GM21786 (cell line): Measurements from ENCODE around the gene TET2.
A peak's percentile ranks its signal among the peaks of the same experiment; 100 is the strongest.

Experiments
- ATAC-seq: cut with Tn5 transposase; IDR thresholded peaks from one replicate; pipeline ENCODE4 v1.9.1; 2021; ENCODE audit not compliant: unreplicated experiment

Gene TET2

DNA sequence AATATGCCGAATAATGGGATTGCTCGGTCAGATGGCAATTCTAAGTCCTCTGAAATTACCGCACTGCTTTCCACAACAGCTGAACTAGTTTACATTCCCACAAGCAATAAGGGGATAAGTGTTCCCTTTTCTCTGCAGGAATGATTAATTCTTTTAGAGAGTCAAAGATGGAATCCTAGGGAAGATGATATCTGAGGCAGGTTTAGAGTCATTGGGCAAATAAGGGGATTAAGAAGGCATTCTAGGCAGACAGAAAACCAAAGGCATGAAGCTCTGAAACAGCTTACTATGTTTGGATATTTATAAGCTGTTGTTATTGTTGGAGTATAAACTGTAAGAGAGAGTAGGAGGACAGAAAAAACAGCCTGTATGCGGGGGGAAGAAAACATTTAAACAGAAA is 85.7 kb downstream of the TET2 start:
- ATAC-seq: no peak

- no peak for ATAC-seq
These were observed 87.9 kb downstream of the TET2 start for GRCh38 chr4:105234582-105234981.

GRCh38 chr4:105236202-105236915 is 89.7 kb downstream of the TET2 start:
- peak; percentile 90 for ATAC-seq

GRCh38 chr4:105236916-105237311 is 90.2 kb downstream of the TET2 start:
- ATAC-seq: peak; percentile 30

GRCh38 chr4:105240037-105240436 is 93.4 kb downstream of the TET2 start:
- no peak for ATAC-seq

DNA sequence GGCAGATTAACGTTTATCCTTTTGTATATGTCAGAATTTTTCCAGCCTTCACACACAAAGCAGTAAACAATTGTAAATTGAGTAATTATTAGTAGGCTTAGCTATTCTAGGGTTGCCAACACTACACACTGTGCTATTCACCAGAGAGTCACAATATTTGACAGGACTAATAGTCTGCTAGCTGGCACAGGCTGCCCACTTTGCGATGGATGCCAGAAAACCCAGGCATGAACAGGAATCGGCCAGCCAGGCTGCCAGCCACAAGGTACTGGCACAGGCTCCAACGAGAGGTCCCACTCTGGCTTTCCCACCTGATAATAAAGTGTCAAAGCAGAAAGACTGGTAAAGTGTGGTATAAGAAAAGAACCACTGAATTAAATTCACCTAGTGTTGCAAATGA is 94.8 kb downstream of the TET2 start:
- ATAC-seq: no peak

GRCh38 chr4:105243446-105243845 is 96.8 kb downstream of the TET2 start:
- ATAC-seq: no peak

DNA sequence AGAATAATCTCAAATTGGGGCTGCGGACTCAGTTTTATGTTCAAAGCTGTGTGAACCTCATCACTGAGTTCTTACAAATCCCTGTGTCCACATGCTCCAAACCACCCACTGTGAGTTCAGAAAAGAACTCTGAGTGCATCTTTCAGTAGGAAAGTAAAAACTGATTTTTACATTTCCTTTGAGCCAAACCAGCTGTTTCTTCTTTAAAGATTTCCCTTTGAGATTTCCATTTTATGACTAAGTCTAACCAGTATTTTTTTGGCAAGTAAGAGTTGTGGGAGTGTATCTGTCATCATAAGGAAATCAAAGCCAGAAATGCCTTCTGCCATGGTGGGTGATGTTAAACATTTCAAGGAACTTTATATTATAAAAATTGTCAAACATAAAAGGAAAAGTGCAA is 100.0 kb downstream of the TET2 start:
- no peak for ATAC-seq

DNA sequence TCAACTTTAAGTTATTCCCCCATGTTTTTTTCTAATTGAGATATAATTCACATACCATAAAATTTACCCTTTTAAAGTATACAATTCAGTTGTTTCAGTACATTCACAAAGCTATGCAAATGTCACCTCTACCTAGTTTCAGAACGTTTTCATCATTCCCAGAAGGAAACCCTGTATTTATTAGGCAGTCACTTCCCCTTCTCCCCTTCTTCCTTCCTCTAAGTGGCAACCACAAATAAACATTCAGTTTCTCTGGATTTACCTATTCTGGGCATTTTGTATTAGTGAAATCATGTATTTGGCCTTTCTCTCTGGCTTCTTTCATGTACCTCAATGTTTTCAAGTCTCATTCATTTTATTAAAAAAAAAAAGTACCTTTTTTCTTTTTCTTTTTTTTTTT is 101.9 kb downstream of the TET2 start:
- no peak for ATAC-seq

GRCh38 chr4:105257817-105258495 is 111.3 kb downstream of the TET2 start:
- no peak for ATAC-seq

DNA sequence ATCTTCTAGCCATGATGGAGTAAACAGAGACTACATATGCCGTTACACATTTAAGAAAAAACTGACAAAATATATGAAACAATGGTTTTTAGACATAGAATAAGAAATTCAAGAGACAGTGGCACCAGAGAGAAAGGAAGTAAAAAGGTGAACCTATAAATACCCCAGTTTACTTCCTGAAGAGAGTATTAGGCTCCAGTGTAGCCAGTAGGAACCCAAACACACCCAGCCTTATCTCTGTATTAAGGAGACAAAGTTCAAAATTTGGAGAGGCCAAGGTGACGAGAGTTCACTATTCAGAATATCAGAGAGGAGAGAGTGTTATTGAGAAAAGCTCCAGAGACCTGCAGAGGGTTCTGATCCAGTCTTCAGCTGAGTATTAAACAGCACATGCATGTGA is 119.0 kb downstream of the TET2 start:
- no peak for ATAC-seq

- ATAC-seq: no peak
These were observed 120.6 kb downstream of the TET2 start for GRCh38 chr4:105267280-105267679.

DNA sequence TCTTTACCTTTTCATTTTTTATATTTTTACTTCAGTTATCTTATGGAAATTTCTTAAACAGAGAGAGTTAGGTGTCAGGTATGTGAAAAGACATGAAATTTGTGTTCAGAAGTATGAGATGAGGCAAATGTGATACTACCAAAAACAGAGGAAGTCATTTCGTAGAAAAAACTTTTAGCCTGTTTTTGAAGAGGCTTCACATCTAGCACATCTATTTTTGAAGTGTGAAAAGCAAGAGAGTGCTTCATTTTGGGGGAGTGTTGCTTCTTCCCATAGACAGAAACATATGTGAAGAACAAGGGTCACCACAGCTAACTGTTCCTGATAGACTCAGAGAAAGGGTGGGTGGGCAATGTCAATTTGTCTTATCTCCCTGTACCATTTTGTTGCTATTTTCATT is 125.3 kb downstream of the TET2 start:
- ATAC-seq: no peak

GRCh38 chr4:105273230-105273629 is 126.6 kb downstream of the TET2 start:
- ATAC-seq: no peak

DNA sequence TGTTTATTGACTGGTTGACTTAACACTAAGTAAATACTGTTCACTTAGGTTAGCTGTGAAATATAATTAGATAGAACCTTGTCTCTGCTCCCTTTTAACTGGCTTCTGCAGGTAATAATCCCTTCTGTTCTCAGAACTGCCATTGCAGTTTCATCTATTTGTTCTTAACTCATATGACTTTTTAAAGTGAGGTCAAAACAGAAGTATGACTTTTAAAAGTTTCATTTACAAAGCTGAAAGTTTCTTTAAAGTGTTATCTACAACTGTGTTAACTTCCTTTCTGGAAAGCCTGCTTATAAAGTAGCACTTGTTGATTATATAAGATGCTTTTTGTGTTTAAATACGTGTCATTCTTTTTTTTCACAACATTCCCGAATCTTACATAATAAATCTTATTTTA is 127.4 kb downstream of the TET2 start:
- peak; percentile 48 for ATAC-seq

GRCh38 chr4:105274504-105274903 is 127.8 kb downstream of the TET2 start:
- ATAC-seq: no peak

- no peak for ATAC-seq
These were observed 129.9 kb downstream of the TET2 start for GRCh38 chr4:105276361-105277104.

DNA sequence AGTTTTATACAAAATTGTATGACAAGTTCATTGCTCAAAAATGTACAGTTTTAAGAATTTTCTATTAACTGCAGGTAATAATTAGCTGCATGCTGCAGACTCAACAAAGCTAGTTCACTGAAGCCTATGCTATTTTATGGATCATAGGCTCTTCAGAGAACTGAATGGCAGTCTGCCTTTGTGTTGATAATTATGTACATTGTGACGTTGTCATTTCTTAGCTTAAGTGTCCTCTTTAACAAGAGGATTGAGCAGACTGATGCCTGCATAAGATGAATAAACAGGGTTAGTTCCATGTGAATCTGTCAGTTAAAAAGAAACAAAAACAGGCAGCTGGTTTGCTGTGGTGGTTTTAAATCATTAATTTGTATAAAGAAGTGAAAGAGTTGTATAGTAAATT is 131.0 kb downstream of the TET2 start:
- ATAC-seq: no peak

GRCh38 chr4:105279314-105279713 is 132.6 kb downstream of the TET2 start:
- ATAC-seq: no peak

GRCh38 chr4:105280338-105281123 is 133.9 kb downstream of the TET2 start:
- ATAC-seq: no peak

- no peak for ATAC-seq
These were observed 134.4 kb downstream of the TET2 start for GRCh38 chr4:105281124-105281415.

DNA sequence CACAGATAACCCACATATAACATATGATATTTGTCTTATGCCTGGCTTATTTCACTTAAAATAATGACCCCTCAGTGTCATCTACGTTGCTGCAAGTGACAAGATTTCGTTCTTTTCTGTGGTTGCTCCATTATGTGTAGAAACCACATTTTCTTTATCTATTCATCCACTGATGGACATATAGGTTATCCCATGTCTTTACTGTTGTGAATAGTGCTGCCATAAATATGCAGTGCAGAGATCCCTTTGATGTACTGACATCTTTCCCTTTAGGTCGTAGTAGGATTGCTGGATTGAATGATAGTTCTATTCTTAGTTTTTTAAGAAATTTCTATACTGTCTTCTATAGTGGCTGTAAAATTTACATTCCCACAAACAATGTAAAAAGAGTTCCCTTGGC is 135.8 kb downstream of the TET2 start:
- ATAC-seq: no peak
